Measurements from ENCODE around the gene IDH3A.

GRCh38 chr15:78157203-78157602 lies 8.0 kb downstream of the IDH3A start:
- no peak for TF ChIP-seq CTCF (conservative IDR thresholded peaks at IDR 0.05; ENCODE audit: low read length)
- TF ChIP-seq EZH2phosphoT487 (IDR thresholded peaks at IDR 0.05; ENCODE audit: borderline replicate concordance, low read depth, low read length) = no peak
